GM19025 (cell line): ENCODE measurements around the gene HSPE1.
A peak's percentile ranks its signal among the peaks of the same experiment; 100 is the strongest.
"Not testable (repeated sequence)": the region's sequence is repeated elsewhere in the genome, so short reads cannot be mapped to it uniquely, and the experiment has no call there.

Experiments
- ATAC-seq: cut with Tn5 transposase; IDR thresholded peaks from one replicate; pipeline ENCODE4 v1.9.1; 2021; ENCODE audit warnings: mild to moderate bottlenecking, low read depth, moderate library complexity; ENCODE audit not compliant: unreplicated experiment

Gene HSPE1

DNA sequence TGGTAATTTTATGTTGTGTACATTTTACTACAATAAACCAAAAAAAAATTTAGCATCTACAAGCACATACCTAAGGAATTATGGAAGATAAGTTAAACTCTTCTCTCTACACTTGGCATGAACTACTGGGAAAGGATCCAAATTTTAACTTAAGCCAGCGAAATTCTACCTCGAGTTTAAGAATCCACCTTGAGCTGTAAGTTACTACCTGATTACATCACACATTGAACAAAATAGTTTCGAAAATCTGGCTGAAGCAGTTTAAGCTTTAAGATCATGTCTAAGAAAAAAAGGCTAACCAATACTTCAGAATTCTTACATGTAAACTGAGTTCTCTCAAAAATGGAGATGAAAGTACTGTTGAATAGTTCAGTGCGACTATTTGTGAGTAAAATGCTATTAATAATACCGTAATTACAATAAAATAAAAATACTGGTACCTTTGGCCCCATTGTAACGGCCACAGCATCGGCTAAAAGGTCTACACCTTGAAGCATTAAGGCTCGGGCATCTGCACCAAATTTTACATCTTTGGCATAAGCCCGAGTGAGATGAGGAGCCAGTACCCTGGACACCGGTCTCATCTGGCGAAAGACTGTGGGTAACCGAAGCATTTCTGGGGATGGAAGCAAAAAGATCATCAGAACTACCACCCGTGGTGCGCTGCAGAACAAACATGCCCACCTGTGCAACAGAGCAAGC is 1.8 kb upstream of the HSPE1 start:
- no peak for ATAC-seq

DNA sequence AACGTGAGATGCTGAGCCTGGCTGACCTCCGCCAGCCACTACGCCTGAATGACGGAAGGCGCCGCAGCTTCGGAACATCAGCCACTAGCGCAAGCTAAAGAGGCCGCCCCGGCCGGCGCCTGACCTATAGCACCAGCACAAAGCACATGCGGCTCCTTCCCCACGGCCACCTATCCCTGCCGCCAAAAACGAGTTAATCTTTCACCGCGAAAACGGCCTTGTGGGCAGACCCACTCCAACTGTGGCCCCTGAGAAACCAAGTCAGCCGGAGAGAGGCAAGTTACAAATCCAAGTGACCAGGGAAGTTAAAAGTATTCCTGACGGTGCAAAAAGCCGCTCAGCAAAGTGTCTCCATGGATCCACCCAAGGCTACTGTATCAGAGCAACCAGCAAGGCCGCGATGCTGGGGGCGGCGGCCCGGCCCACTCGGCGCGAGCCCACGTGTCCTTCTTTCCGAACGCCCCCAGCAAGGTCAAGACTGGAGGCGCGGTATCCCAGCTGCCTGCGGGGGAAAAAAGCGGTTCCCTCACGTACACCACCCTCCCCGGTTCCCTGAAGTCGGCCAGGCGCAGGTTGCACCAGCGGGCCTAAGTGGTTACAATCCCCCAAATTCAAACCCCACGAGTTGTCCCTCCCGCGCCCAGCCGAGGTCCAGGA is 1.1 kb upstream of the HSPE1 start:
- ATAC-seq = no peak

DNA sequence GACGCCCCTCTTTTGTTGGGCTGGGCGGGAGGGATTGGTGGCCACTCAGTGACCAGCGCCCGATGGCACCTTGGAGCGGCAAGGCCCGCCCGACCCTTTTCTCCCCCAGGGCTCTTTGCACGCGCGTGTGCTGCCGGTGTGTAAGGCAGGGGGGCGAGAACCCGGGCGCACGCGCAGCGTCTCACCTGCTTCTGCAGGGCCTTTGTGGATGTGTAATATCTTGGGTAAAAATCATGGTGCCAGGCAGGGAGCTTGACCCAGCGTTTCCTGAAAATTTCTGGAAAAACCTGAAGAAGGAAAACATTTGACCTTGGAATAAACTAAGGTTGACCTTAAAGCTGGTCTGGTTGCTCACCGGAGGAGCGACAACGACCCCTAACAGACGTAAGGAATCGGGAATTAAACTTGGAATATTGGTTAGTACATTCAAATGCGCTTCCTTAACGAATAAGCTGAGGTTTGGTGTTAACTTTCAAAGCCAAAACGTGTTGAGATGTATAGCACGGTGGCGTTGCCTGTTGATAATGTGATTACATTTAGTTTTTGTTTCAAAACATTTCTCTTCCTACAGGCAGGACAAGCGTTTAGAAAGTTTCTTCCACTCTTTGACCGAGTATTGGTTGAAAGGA is 438 bp downstream of the HSPE1 start:
- peak; percentile 1 for ATAC-seq

DNA sequence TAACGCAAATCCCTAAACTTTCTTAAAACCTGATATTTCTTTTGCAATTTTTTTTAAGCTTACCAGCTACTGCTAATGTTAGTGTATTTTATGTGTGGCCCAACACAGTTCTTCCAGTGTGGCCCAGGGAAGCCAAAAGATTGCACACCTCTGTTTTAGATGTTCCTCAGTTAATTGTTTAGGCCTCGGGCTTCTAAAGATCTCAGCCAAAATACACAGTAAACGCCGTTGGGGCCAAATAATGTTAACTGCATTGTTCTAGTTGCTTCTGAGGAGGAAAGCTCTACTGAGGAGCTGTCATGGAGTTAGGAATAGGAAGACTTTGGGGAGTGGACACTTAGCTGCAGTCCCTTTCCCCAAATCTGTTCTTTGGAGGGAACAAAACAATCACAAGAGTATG is 2.0 kb downstream of the HSPE1 start:
- ATAC-seq = no peak

DNA sequence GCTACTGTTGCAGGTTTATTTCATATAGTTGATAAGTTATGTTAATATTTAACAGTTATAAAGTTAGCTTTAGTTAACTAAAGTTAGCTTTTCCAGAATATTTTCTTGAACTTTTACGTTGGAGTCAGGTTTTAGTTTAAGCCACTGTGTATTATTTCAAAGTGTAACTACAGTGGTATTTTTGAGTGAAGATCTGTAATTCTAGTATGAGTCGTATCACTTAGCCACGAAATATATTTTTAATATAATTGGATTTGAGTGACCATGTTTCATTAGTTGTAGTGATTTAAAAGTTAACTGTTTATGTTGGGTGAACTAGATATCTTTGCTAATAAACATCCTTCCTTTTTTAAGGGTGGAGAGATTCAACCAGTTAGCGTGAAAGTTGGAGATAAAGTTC is 2.5 kb downstream of the HSPE1 start:
- no peak for ATAC-seq

DNA sequence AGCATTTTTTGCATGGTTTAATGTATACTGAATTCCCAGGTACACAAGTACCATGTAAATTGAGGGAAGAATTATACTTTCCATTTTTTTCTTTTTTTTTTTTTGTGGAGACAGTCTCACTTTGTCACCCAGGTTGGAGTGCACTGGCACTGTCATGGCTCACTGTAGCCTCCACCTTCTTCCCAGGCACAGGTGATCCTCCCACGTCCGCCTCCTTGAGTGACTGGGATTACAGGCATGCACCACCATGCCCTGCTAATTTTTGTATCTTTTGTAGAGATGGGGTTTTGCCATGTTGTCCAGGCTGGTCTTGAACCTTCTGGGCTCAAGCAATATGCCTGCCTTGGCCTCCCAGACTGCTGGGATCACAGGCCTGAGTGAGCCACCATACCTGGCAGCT is 3.8 kb downstream of the HSPE1 start:
- ATAC-seq = no peak

DNA sequence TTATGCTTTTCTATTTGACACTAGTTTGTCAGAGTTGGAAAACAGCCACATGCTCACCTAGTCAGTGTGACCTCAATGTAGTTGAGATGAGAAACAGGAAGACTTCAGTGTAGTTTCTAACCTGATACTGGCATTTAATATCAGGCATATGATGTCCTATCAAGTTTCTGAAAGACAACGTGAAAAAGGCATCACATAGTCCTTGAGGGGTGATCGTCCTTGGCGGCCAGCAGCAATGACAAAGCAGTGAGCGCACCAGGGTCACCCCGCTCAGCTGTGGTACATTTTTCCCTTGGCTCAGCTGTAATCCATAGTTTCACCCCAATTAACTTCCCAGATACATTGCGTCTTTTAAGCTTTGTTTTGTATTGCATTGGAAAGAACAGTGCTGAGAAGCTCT is 4.3 kb downstream of the HSPE1 start:
- ATAC-seq = no peak

DNA sequence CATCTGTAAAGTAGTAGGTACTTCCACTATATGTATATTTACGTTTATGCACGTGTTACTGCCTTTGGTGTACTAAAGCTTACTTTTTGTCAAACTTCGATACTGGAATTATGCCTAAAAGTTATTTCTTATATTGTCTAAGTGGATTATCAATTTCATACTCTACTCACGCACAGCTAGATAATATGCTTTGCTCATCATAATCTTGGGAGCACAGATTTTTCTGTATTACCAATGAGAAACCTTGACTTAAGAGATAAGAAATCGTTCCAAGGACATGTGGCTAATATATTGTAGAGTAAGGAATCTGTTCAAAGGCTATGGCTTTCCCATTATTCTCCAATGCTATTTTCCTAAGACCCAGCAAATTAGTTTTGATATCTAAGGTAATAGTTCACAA is 6.5 kb downstream of the HSPE1 start:
- no peak for ATAC-seq

DNA sequence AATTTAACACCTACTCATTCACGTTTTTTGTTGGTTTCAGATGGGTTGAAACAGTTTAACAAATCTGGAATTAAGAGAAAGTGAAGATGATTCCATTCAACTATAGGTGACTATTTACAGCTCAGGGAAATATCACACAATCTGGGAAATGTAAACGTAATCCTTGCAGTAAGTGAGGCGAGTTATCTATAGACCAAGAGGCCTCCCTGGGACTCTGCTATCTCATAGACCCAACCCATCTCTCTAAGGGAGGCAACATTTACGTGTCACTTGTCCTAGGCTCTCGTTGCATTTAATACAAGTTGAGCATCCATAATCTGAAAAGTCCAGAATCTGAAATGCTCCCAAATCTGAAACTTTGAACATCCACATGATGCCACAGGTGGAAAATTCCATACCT is 13.7 kb downstream of the HSPE1 start:
- ATAC-seq = no peak

DNA sequence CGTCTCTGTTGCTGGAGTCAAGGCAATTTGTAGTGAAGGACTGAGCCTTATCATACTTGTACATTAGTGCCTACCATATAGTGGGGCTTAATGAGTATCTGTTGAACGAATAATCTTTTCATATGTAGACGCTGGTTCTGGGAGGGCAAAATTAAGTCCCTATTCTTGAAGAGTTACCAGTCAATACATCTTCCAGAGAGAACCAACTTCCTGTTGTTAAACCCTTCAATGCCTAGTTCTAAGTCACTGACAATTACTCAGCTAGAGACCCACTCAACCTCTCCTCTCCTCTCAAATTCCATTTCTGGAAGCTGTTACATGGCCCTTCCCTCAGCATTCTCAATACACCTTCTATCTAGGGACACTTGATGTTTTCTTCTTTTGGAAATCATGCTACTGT is 14.6 kb downstream of the HSPE1 start:
- no peak for ATAC-seq

DNA sequence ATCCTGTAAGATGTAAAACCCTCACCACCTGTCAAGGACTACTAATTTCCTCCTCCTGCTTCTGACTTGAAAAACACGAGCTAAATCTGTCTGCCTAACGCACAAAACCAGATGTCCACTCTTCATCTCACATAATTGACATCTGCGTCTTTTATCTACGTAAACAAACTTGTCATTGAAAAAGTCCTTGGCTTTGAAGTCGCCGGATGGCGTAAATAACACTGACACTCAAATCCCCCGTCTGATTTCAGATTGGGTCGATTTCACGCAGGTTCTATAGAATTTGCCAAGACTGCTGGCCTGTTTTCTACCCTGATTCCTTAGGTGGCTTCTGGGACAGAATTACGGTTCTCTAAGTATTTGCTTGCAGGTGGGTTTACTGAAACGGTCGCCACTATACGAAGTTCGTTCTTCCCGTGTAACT is 15.1 kb downstream of the HSPE1 start:
- peak; percentile 1 for ATAC-seq

DNA sequence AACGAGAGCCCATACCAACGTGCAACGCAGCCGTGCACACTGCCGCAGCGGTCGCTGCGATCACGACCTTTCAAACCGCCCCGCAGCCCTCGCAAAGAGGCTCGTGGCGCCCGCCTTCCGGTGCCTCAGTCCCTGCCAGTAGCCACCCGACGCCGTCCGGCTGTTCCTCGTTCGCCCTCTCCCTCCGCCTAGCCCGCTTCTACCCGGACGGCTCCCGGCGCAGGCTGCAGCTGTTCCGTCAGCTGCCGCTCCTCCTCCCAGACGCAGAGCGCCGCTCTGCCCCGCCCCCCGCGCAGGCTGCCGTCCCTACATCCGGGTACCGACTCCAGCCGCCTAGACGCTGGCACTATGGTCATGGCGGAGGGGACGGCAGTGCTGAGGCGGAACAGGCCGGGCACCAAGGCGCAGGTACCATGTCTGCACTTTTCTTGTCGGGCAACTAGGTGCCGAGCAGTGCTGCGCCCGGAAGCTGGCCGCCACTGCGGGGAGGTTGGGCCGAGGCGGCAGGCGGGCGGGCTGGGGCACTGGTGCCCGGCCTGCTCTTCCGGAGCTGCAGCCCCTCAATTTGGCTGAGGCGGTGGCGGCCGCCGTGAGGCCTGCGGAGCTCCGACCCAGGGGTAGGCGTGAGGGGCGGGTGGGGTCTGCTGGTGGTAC is 15.7 kb downstream of the HSPE1 start, which contains the start of gene MOB4:
Gene MOB4, plus strand, starts transcription at position 328 of the 654 bp plus-strand sequence. Its CDS starts 21 bp downstream, at position 349.
- peak; percentile 95 for ATAC-seq

DNA sequence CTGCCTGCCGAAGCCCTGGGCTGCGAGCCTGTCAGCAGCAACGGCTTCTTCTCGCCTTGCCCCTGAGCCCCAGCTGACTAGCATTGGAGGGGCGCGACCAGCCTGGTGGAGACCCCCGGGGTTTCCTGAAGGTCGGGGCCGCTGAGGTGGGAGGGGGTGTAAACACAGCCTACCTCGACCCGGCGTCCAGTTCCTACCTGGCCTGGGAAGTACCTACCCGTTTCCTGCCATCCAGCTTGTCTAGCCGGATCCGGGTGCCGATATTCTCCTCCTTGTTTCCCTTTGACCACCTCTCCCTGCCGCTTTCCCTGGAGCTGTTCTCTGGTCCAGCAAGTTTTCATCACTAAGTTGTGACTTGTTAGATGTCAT is 16.2 kb downstream of the HSPE1 start:
- ATAC-seq = peak; percentile 1

DNA sequence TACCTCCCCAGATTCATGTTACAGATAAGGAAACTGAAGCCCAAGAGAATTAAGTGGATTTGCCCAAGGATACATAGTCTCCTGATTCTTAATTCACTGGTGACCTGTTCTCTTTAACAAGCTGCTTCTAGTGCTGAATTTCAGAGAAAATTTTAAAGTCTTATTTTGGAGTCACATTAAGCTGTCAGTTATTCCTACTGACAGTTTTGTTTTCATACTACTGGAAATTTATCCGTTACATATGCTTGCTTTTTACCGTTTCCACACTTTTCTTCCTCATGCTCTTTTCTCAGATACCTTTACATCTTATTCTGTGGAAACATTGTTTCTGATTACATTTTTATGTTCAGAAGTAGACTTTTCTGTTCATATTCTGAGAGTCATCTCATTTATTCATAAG is 17.0 kb downstream of the HSPE1 start:
- ATAC-seq = no peak

DNA sequence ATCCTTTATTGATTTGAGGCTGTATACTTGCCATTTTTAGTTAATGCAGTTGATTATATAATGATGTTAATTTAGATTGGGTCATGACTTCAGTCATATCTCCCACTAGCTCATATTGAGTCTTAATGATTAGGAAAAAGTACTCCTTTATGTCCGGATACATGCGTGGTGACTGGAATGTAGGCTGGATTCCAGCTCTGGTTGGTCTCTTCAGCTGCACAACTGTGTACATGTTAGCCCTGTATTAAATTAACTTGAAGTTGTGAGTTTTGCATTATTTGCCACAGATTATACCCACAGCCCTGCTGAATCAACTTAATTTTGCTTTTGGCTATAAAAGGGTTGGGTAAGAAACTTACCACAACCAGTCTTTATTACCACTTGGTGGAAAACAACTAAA is 38.2 kb downstream of the HSPE1 start:
- ATAC-seq = no peak

DNA sequence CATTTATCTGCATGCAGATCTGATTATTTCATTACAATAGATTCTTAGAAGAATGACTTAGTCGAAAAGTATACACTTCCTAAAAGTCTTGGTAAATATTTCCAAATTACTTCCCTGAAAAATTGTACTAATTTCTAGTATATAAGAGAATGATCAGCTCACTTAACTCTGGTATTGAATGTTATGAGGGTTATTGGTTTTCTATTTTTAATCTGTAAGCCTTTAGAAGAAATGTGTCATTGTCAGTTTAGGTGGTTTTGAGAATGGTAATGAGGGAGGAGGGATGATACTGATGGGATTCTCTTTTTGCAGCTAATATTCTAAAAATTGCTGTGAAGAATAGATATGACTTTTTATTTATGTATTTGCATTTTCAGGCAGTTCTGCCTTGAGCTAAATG is 39.6 kb downstream of the HSPE1 start:
- ATAC-seq = no peak

DNA sequence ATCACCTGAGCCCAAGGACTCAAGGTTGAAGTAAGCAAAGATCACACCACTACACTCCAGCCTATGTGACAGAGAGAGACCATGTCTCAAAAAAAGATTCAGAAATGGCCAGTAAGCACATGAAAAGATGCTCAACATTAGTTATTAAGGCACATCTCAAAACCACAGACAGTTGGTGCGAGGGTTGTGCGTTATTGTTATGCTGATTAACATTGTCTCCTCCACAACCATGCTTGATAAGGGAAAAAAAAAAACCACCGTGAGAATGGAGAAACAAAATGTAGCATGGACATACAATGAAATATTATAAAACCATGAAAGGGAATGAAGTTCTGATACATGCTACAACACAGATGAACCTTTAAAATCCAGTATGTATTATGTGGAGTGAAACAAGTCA is 43.0 kb downstream of the HSPE1 start:
- ATAC-seq = no peak

DNA sequence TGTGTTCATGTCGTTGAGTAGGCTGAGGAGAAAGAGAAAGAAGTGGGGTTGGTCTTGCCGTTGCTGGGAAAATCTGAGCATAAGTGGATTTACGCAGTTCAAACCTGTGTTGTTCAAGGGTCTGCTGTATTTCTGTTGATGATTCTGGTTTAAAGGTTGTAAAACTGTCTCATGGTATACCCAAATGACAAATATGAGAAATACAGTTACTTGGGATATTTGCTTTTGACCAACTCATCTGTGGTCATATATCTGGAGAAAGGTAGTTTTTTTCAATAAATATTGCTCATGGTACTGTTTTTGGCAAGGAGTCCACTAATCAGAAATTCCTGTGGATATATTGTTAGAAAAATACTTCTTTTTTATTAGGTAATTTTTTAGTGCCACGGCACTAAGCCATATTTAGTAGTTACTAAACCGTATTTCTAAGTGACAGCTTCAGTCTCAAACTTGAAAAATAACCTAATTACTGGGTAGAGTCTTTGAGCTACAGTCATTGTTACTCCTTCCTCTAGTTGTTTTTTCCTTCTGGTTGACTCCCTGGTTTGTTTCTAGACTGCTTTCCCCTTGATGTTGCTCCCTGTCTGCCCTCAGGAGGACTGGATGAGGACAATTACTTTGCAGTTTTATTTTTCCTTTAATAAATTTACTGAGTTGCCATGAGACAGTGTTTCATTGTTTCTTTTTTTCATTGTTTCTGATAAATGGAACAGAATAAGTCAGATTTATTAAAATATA is 47.2 kb downstream of the HSPE1 start:
- ATAC-seq = no peak

DNA sequence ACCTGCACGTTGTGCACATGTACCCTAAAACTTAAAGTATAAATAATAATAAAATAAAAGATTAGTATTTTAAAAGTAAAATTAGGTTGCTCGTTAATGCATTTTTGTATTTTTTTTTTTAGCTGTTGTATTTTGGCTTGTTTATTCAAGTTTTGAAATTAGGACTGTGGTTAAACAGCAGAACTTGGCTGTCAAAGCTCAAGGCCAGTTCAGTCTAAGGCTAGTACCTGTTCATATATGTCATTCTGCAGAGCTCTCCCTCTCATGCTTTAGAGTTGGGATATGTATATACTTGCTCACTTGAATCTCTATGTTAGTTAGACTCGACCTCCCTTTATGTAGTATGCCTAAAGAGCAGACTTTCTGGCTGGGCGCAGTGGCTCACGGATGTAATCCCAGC is 48.4 kb downstream of the HSPE1 start:
- no peak for ATAC-seq

DNA sequence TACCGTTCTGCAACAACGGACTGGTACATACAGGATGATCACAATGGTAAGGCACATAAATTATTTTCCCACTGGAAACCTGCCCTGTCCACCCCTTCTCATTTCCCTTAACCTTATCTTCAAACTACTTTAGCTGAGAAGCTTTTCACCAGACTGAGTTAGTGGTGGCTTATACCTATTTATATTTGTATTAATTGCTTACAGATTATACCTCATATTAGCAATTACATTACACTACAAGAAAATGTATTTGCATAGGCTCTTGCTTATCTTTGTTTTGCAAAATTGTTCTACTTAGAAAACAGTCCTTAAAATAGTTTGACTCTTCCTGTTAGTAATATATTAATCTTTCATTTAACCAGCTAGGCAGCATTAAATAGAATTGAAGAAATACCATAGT is 51.1 kb downstream of the HSPE1 start:
- not testable (repeated sequence) for ATAC-seq
